Fibroblast of the conjunctiva (primary cell): ENCODE data around the gene GALNTL6.

Experiments
- DNase-seq: peaks from one replicate; pipeline ENCODE4 v3.0.0-alpha.2; 2010; ENCODE audit warnings: low read depth

The GALNTL6 gene

GRCh38 chr4:171812665-171813525 is at the start of gene GALNTL6:
TSS of gene GALNTL6 (plus strand) at chr4:171813404.
- DNase-seq = no peak

GRCh38 chr4:171765514-171765913 is 47.7 kb upstream of the GALNTL6 start:
- DNase-seq = no peak

- DNase-seq = no peak
These were observed 38.5 kb upstream of the GALNTL6 start for GRCh38 chr4:171774642-171775190.

- DNase-seq = no peak
These were observed 33.9 kb upstream of the GALNTL6 start for GRCh38 chr4:171779301-171779700.

GRCh38 chr4:171785388-171785787 is 27.8 kb upstream of the GALNTL6 start:
- DNase-seq = no peak

GRCh38 chr4:171793723-171794122 is 19.5 kb upstream of the GALNTL6 start:
- DNase-seq = no peak

- DNase-seq = no peak
These were observed 18.7 kb upstream of the GALNTL6 start for GRCh38 chr4:171794528-171794927.

GRCh38 chr4:171809854-171810253 is 3.4 kb upstream of the GALNTL6 start:
- DNase-seq = no peak

- no peak for DNase-seq
These were observed 905 bp upstream of the GALNTL6 start for GRCh38 chr4:171812333-171812664.

GRCh38 chr4:171813526-171814250 is 484 bp downstream of the GALNTL6 start:
- no peak for DNase-seq

GRCh38 chr4:171814545-171814944 is 1.3 kb downstream of the GALNTL6 start:
- no peak for DNase-seq

GRCh38 chr4:171817026-171817425 is 3.8 kb downstream of the GALNTL6 start:
- no peak for DNase-seq

- DNase-seq = no peak
These were observed 21.4 kb downstream of the GALNTL6 start for GRCh38 chr4:171834640-171835039.

- no peak for DNase-seq
These were observed 30.3 kb downstream of the GALNTL6 start for GRCh38 chr4:171843456-171843855.

GRCh38 chr4:171846232-171846631 is 33.0 kb downstream of the GALNTL6 start:
- DNase-seq = peak; percentile 18

- DNase-seq = no peak
These were observed 33.7 kb downstream of the GALNTL6 start for GRCh38 chr4:171846893-171847292.

- no peak for DNase-seq
These were observed 34.5 kb downstream of the GALNTL6 start for GRCh38 chr4:171847751-171848150.

GRCh38 chr4:171849686-171850222 is 36.5 kb downstream of the GALNTL6 start:
- DNase-seq = no peak

- DNase-seq = no peak
These were observed 38.1 kb downstream of the GALNTL6 start for GRCh38 chr4:171851295-171851694.

GRCh38 chr4:171857302-171858012 is 44.3 kb downstream of the GALNTL6 start:
- DNase-seq = no peak

- DNase-seq = no peak
These were observed 62.1 kb downstream of the GALNTL6 start for GRCh38 chr4:171875291-171875690.

- no peak for DNase-seq
These were observed 63.4 kb downstream of the GALNTL6 start for GRCh38 chr4:171876636-171877035.
